Naive B cell (primary cell): ENCODE data around the gene JOSD1. TPM values are rescaled to one million over a fixed set of nuclear protein-coding genes. Genes with fewer than 3 reads are reported as not detected.

Experiments
- ATAC-seq, 2 donors: fragments of 150-1000 bp; cut with Tn5 transposase; 2 replicates each; pipeline ENCODE4 v1.10.0; 2021; ENCODE audit warnings: low read depth in 2 of 2, mild to moderate bottlenecking in 2 of 2, moderate library complexity in 2 of 2
- DNase-seq: peaks from one replicate; pipeline ENCODE4 v3.0.0; 2022
- H3K27ac Mint-ChIP-seq, 6 donors: one replicate each; pipeline ENCODE4 v1.8.0; 2020 to 2022; ENCODE audit warnings: mild to moderate bottlenecking in 6 of 6, mixed read lengths in 6 of 6, moderate library complexity in 5 of 6, inconsistent platforms in 2 of 6
- H3K27me3 Mint-ChIP-seq, 3 donors: one replicate each; pipeline ENCODE4 v1.8.0; 2021 to 2022; ENCODE audit warnings: mixed read lengths in 3 of 3, mild to moderate bottlenecking in 1 of 3
- H3K36me3 Mint-ChIP-seq, 2 donors: one replicate each; pipeline ENCODE4 v1.8.0; 2020 to 2022; ENCODE audit warnings: mixed read lengths in 2 of 2, inconsistent platforms in 1 of 2, mild to moderate bottlenecking in 1 of 2
- H3K4me1 Mint-ChIP-seq, 3 donors: one replicate each; pipeline ENCODE4 v1.8.0; 2020 to 2022; ENCODE audit warnings: mixed read lengths in 3 of 3, inconsistent platforms in 1 of 3, mild to moderate bottlenecking in 1 of 3, moderate library complexity in 1 of 3
- H3K4me3 Mint-ChIP-seq, 8 donors: one replicate each; pipeline ENCODE4 v1.8.0; 2020 to 2022; ENCODE audit warnings: mild to moderate bottlenecking in 8 of 8, mixed read lengths in 8 of 8, moderate library complexity in 8 of 8, inconsistent platforms in 2 of 8
- H3K9me3 Mint-ChIP-seq, 7 donors: one replicate each; pipeline ENCODE4 v1.8.0; 2020 to 2022; ENCODE audit warnings: mixed read lengths in 7 of 7, mild to moderate bottlenecking in 5 of 7, inconsistent platforms in 2 of 7, moderate library complexity in 1 of 7
- polyA plus RNA-seq, 6 donors: library from polyadenylated mRNA; unstranded; fragments of 300-500 nt; fragmentation: Illumina TruSeq; gene quantifications; one replicate each; pipeline ENCODE4 v1.2.3, GENCODE V29; 2021; ENCODE audit warnings: low read depth in 6 of 6

The JOSD1 gene
- polyA plus RNA-seq, 6 donors from 2014 or later, result 8.2 to 12.1 (median 9.7) TPM

- ATAC-seq (peak; percentile 66 to 67), DNase-seq (peak; percentile 98)
- Mint-ChIP-seq H3K4me3 (peak within 1 kb of the TSS; percentile 87 to 95 (median 92)), H3K9me3 (no peaks in the 10 kb centered on the region), H3K36me3 (peaks cover 0 to under 1% of the 10 kb centered on the region in 2 donors), H3K27ac (peak within 1 kb of the TSS; percentile 92 to 100 (median 99)), H3K27me3 (peaks cover 0 to 4% (median 0%) of the 10 kb centered on the region in 3 donors), H3K4me1 (peaks cover 48 to 64% (median 55%) of the 10 kb centered on the region in 3 donors)
Measured at GRCh38 chr22:38705235-38706100, 4.7 kb upstream of the JOSD1 start, which contains the start of gene GTPBP1. Gene GTPBP1, plus strand, starts transcription at chr22:38705944. Its CDS starts 12 bp downstream, at chr22:38705956.

- DNase-seq, result no peak
Measured at GRCh38 chr22:38704654-38705234, 4.0 kb upstream of the JOSD1 start.

GRCh38 chr22:38700270-38700788 is 414 bp downstream of the JOSD1 start:
- DNase-seq, result no peak
- no peaks in the 10 kb centered on the region for H3K36me3 Mint-ChIP-seq
- ATAC-seq, result peak in 1 of 2 donors; percentile 2
- peaks cover 0 to 4% (median 0%) of the 10 kb centered on the region in 3 donors for H3K27me3 Mint-ChIP-seq
- H3K9me3 Mint-ChIP-seq, result no peaks in the 10 kb centered on the region
- peaks cover 40 to 61% (median 44%) of the 10 kb centered on the region in 3 donors for H3K4me1 Mint-ChIP-seq
- H3K4me3 Mint-ChIP-seq, result peak overlapping the region; percentile 81 to 99 (median 95)
- peak overlapping the region; percentile 96 to 100 (median 99) for H3K27ac Mint-ChIP-seq

More at GRCh38 chr22:38704654-38705234, 4.0 kb upstream of the JOSD1 start:
- H3K27ac Mint-ChIP-seq, result peak overlapping the region; percentile 89 to 100 (median 99)
- ATAC-seq, result no peak
- no peaks in the 10 kb centered on the region for H3K9me3 Mint-ChIP-seq
- H3K4me3 Mint-ChIP-seq, result peak overlapping the region; percentile 71 to 94 (median 92)
- peaks cover 48 to 62% (median 55%) of the 10 kb centered on the region in 3 donors for H3K4me1 Mint-ChIP-seq
- H3K36me3 Mint-ChIP-seq, result no peaks in the 10 kb centered on the region
- peaks cover 0 to 4% (median 0%) of the 10 kb centered on the region in 3 donors for H3K27me3 Mint-ChIP-seq

- H3K36me3 Mint-ChIP-seq, result no peaks in the 10 kb centered on the region
- DNase-seq (no peak), ATAC-seq (no peak)
- peaks cover 35 to 58% (median 39%) of the 10 kb centered on the region in 3 donors for H3K4me1 Mint-ChIP-seq
- H3K27me3 Mint-ChIP-seq, result peaks cover 0 to 4% (median 0%) of the 10 kb centered on the region in 3 donors
- H3K9me3 Mint-ChIP-seq, result no peaks in the 10 kb centered on the region
- H3K4me3 Mint-ChIP-seq, result peak overlapping the region; percentile 81 to 99 (median 92)
- H3K27ac Mint-ChIP-seq, result peak overlapping the region; percentile 96 to 100 (median 98)
Measured at GRCh38 chr22:38699784-38700183, 959 bp downstream of the JOSD1 start.

GRCh38 chr22:38699143-38699542 is 1.6 kb downstream of the JOSD1 start:
- Mint-ChIP-seq H3K4me3 (peak overlapping the region; percentile 81 to 99 (median 92)), H3K4me1 (peaks cover 33 to 64% (median 38%) of the 10 kb centered on the region in 3 donors), H3K27ac (peak overlapping the region; percentile 96 to 100 (median 98)), H3K27me3 (peaks cover 0 to 4% (median 0%) of the 10 kb centered on the region in 3 donors), H3K9me3 (no peaks in the 10 kb centered on the region), H3K36me3 (no peaks in the 10 kb centered on the region)
- ATAC-seq (no peak), DNase-seq (no peak)

- no peaks in the 10 kb centered on the region for H3K9me3 Mint-ChIP-seq
- DNase-seq (no peak), ATAC-seq (no peak)
- H3K27ac Mint-ChIP-seq, result peak overlapping the region in 5 of 6 donors; percentile 67 to 99 (median 97)
- peak overlapping the region in 6 of 8 donors; percentile 61 to 98 (median 86) for H3K4me3 Mint-ChIP-seq
- peaks cover 0 to 4% (median 0%) of the 10 kb centered on the region in 3 donors for H3K27me3 Mint-ChIP-seq
- H3K36me3 Mint-ChIP-seq, result no peaks in the 10 kb centered on the region
- H3K4me1 Mint-ChIP-seq, result peaks cover 35 to 61% (median 40%) of the 10 kb centered on the region in 3 donors
Measured at GRCh38 chr22:38698407-38699094, 2.2 kb downstream of the JOSD1 start.

- Mint-ChIP-seq H3K27ac (peak overlapping the region; percentile 13 to 97 (median 38)), H3K4me1 (peaks cover 41 to 68% (median 46%) of the 10 kb centered on the region in 3 donors), H3K4me3 (peak overlapping the region in 2 of 8 donors; percentile 4 to 98), H3K9me3 (no peaks in the 10 kb centered on the region), H3K36me3 (peaks cover 0 to 4% of the 10 kb centered on the region in 2 donors), H3K27me3 (peaks cover 0 to 4% (median 0%) of the 10 kb centered on the region in 3 donors)
- no peak for DNase-seq
- ATAC-seq, result no peak
Measured at GRCh38 chr22:38697425-38698089, 3.2 kb downstream of the JOSD1 start.

- DNase-seq, result no peak
- Mint-ChIP-seq H3K27me3 (peaks cover 0 to 4% (median 0%) of the 10 kb centered on the region in 3 donors), H3K4me3 (peak overlapping the region in 2 of 8 donors; percentile 61 to 98), H3K36me3 (peaks cover 0 to 4% of the 10 kb centered on the region in 2 donors), H3K27ac (peak overlapping the region in 5 of 6 donors; percentile 13 to 80 (median 72)), H3K9me3 (no peaks in the 10 kb centered on the region), H3K4me1 (peaks cover 41 to 64% (median 46%) of the 10 kb centered on the region in 3 donors)
- ATAC-seq, result no peak
Measured at GRCh38 chr22:38696606-38697424, 3.9 kb downstream of the JOSD1 start.

GRCh38 chr22:38694940-38695339 is 5.8 kb downstream of the JOSD1 start:
- DNase-seq (no peak), ATAC-seq (no peak)
- Mint-ChIP-seq H3K36me3 (peaks cover 0 to 11% of the 10 kb centered on the region in 2 donors), H3K9me3 (no peaks in the 10 kb centered on the region), H3K27ac (peak overlapping the region in 1 of 6 donors; percentile 90), H3K27me3 (no peaks in the 10 kb centered on the region), H3K4me3 (no peak overlapping the region), H3K4me1 (peaks cover 32 to 61% (median 41%) of the 10 kb centered on the region in 3 donors)

GRCh38 chr22:38694049-38694448 is 6.7 kb downstream of the JOSD1 start:
- DNase-seq (no peak), ATAC-seq (no peak)
- Mint-ChIP-seq H3K27ac (peak overlapping the region in 1 of 6 donors; percentile 31), H3K27me3 (no peaks in the 10 kb centered on the region), H3K9me3 (no peaks in the 10 kb centered on the region), H3K4me3 (no peak overlapping the region), H3K36me3 (peaks cover 0 to 11% of the 10 kb centered on the region in 2 donors), H3K4me1 (peaks cover 29 to 52% (median 32%) of the 10 kb centered on the region in 3 donors)

GRCh38 chr22:38689651-38690050 is 11.1 kb downstream of the JOSD1 start:
- Mint-ChIP-seq H3K36me3 (peaks cover 0 to 11% of the 10 kb centered on the region in 2 donors), H3K4me3 (no peak overlapping the region), H3K4me1 (peaks cover 8 to 22% (median 16%) of the 10 kb centered on the region in 3 donors), H3K27me3 (no peaks in the 10 kb centered on the region), H3K9me3 (no peaks in the 10 kb centered on the region), H3K27ac (peak overlapping the region in 1 of 6 donors; percentile 44)
- DNase-seq, result no peak
- ATAC-seq, result no peak
